Sigmoid colon (tissue), 4 donors: ENCODE measurements around the gene MOV10L1.

Experiments
- EP300 ChIP-seq, 4 donors: sonication (generic); formaldehyde crosslinking; IDR thresholded peaks; one replicate each; pipeline ENCODE4 v1.6.1; 2017; ENCODE audit warnings: antibody characterized with exemption in 4 of 4
- POLR2A ChIP-seq, 2 donors: fragments of 450-650 bp; IDR thresholded peaks; one replicate each; pipeline ENCODE4 v1.6.1; 2016; ENCODE audit warnings: antibody characterized with exemption in 2 of 2, mild to moderate bottlenecking in 2 of 2, moderate library complexity in 2 of 2
- POLR2AphosphoS5 ChIP-seq, 4 donors: sonication (generic); formaldehyde crosslinking; IDR thresholded peaks; one replicate each; pipeline ENCODE4 v1.6.1; 2017; ENCODE audit warnings: antibody characterized with exemption in 4 of 4
- TF ChIP-seq, protein P1 (sequence below), 4 experiments: fragments of 450-650 bp in 3 of 4; fragments of 200-600 bp in 1 of 4; IDR thresholded peaks; one replicate each; pipeline ENCODE4 v1.5.1; 2016 to 2019; ENCODE audit warnings: antibody characterized with exemption in 4 of 4, mild to moderate bottlenecking in 3 of 4, moderate library complexity in 2 of 4

DNA sequence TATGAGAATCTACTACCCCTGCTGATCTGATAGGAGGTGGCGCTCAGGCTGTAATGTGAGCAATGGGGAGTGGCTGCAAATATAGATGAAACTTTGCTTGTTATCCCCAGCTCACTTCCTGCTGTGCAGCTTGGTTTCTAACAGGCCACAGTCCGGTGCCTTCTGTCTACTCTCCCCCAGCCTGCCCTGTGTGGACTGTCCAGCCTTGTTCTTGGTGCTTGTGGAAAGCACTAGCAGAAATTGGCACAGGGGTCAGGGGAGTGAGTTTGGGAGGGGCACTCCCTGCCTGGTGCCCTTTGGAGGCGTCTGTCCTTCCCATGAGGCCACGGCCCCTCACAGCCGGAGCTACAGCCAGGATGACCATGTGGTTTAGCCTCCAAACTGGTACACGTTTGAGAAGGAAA is 14.3 kb downstream of the MOV10L1 start:
- TF ChIP-seq POLR2A (IDR thresholded peaks at IDR 0.05): no peak
- TF ChIP-seq, protein P1, sequence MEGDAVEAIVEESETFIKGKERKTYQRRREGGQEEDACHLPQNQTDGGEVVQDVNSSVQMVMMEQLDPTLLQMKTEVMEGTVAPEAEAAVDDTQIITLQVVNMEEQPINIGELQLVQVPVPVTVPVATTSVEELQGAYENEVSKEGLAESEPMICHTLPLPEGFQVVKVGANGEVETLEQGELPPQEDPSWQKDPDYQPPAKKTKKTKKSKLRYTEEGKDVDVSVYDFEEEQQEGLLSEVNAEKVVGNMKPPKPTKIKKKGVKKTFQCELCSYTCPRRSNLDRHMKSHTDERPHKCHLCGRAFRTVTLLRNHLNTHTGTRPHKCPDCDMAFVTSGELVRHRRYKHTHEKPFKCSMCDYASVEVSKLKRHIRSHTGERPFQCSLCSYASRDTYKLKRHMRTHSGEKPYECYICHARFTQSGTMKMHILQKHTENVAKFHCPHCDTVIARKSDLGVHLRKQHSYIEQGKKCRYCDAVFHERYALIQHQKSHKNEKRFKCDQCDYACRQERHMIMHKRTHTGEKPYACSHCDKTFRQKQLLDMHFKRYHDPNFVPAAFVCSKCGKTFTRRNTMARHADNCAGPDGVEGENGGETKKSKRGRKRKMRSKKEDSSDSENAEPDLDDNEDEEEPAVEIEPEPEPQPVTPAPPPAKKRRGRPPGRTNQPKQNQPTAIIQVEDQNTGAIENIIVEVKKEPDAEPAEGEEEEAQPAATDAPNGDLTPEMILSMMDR (IDR thresholded peaks at IDR 0.05): no peak
- TF ChIP-seq POLR2AphosphoS5 (IDR thresholded peaks at IDR 0.05): no peak
- TF ChIP-seq EP300 (IDR thresholded peaks at IDR 0.05): no peak
